Stimulated activated CD8-positive, alpha-beta memory T cell treated with anti-CD3 and anti-CD28 coated beads, Interleukin-2, amount 100 ng/mL, for 1 hour (primary cell): ENCODE measurements around the gene CCR5AS.
A peak's percentile ranks its signal among the peaks of the same experiment; 100 is the strongest.

Source experiments
- DNase-seq, 2 donors: peaks; one replicate each; pipeline ENCODE4 v3.0.0-alpha.2; 2020; ENCODE audit warnings: low read depth in 2 of 2

CCR5AS gene

DNA sequence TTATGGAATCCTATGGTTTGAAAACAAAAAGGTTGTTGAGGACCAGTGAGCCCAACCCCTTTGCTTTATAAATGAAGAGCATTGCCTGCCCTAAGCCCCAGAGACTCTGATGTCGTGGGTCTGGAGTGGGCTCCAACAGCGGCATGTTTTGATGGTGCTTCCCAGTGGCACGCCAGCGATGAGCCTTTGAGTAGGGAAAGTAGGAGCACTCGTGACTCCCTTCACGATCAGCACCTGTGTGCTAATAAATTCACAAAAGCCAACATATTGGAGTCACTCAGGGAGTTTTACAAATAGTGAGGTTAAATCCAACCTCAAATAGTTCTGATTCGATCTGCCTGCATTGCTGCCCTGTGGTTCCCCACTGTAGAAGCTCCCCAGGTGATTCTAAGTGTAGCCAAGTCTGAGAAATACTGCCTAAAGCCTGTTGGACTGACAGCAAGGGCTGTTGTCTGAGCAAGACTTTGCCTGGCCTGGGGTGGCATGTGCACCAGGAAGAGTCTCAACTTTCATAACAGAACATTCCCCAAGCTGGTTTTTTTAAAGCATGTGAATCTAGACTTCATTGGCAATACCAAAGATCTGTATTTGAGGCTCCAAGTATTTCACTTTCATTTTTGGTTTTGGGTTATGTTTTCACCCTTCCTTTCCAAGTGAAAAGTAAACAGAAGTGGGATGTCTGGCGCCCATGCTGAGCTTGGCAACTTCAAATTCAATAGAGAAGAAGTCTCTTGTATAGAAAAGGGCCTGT is 26.2 kb downstream of the CCR5AS start:
- DNase-seq = no peak

DNA sequence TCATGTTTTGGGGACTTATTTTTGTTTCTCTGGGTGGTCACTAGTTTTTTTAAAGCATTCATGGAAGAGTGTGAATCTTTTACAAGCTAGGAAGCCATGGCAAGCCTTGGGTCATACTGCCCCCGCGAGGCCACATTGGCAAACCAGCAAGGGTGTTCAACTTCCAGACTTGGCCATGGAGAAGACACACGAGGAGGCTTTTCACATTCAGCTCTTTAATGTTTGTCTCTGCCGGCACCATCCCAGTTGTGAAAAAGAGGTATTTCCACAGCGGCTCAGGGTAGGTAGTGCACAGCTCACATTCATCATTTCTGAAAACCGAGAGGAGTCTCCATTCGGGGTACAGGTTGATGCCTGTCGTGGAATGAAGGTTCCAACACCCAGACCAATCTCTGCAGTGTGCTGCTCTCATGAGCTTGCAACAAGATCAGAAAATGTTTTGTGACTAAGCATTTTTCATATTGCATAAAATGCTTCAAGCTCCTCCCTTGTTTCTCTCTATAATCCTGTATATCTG is 28.4 kb downstream of the CCR5AS start:
- peak; percentile 26 to 41 for DNase-seq

- DNase-seq = no peak
Measured at GRCh38 chr3:46375814-46376213, 31.1 kb downstream of the CCR5AS start.

DNA sequence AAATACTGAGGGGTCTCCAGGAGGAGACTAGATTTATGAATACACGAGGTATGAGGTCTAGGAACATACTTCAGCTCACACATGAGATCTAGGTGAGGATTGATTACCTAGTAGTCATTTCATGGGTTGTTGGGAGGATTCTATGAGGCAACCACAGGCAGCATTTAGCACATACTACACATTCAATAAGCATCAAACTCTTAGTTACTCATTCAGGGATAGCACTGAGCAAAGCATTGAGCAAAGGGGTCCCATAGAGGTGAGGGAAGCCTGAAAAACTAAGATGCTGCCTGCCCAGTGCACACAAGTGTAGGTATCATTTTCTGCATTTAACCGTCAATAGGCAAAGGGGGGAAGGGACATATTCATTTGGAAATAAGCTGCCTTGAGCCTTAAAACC is 31.6 kb downstream of the CCR5AS start:
- no peak for DNase-seq

GRCh38 chr3:46374755-46375154 is 32.1 kb downstream of the CCR5AS start:
- no peak for DNase-seq

DNA sequence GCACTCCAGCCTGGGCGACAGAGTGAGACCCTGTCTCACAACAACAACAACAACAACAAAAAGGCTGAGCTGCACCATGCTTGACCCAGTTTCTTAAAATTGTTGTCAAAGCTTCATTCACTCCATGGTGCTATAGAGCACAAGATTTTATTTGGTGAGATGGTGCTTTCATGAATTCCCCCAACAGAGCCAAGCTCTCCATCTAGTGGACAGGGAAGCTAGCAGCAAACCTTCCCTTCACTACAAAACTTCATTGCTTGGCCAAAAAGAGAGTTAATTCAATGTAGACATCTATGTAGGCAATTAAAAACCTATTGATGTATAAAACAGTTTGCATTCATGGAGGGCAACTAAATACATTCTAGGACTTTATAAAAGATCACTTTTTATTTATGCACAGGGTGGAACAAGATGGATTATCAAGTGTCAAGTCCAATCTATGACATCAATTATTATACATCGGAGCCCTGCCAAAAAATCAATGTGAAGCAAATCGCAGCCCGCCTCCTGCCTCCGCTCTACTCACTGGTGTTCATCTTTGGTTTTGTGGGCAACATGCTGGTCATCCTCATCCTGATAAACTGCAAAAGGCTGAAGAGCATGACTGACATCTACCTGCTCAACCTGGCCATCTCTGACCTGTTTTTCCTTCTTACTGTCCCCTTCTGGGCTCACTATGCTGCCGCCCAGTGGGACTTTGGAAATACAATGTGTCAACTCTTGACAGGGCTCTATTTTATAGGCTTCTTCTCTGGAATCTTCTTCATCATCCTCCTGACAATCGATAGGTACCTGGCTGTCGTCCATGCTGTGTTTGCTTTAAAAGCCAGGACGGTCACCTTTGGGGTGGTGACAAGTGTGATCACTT is 34.1 kb downstream of the CCR5AS start:
- DNase-seq = no peak

DNA sequence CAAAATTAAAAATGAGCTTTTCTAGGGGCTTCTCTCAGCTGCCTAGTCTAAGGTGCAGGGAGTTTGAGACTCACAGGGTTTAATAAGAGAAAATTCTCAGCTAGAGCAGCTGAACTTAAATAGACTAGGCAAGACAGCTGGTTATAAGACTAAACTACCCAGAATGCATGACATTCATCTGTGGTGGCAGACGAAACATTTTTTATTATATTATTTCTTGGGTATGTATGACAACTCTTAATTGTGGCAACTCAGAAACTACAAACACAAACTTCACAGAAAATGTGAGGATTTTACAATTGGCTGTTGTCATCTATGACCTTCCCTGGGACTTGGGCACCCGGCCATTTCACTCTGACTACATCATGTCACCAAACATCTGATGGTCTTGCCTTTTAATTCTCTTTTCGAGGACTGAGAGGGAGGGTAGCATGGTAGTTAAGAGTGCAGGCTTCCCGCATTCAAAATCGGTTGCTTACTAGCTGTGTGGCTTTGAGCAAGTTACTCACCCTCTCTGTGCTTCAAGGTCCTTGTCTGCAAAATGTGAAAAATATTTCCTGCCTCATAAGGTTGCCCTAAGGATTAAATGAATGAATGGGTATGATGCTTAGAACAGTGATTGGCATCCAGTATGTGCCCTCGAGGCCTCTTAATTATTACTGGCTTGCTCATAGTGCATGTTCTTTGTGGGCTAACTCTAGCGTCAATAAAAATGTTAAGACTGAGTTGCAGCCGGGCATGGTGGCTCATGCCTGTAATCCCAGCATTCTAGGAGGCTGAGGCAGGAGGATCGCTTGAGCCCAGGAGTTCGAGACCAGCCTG is 35.1 kb downstream of the CCR5AS start:
- DNase-seq = no peak

- DNase-seq = no peak
Measured at GRCh38 chr3:46370839-46371518, 35.9 kb downstream of the CCR5AS start, which contains the start of gene CCR5. CCR5 (plus strand) TSS chr3:46370946; CDS start chr3:46372903, 1,957 bp downstream.

DNA sequence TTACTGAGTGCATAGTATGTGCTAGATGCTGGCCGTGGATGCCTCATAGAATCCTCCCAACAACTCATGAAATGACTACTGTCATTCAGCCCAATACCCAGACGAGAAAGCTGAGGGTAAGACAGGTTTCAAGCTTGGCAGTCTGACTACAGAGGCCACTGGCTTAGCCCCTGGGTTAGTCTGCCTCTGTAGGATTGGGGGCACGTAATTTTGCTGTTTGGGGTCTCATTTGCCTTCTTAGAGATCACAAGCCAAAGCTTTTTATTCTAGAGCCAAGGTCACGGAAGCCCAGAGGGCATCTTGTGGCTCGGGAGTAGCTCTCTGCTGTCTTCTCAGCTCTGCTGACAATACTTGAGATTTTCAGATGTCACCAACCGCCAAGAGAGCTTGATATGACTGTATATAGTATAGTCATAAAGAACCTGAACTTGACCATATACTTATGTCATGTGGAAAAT is 37.2 kb downstream of the CCR5AS start:
- DNase-seq = no peak

DNA sequence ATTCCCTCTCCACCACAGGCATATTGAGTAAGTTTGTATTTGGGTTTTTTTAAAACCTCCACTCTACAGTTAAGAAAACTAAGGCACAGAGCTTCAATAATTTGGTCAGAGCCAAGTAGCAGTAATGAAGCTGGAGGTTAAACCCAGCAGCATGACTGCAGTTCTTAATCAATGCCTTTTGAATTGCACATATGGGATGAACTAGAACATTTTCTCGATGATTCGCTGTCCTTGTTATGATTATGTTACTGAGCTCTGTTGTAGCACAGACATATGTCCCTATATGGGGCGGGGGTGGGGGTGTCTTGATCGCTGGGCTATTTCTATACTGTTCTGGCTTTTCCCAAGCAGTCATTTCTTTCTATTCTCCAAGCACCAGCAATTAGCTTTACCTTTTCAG is 37.7 kb downstream of the CCR5AS start:
- no peak for DNase-seq

- DNase-seq = peak; percentile 37 to 45
Measured at GRCh38 chr3:46368569-46368968, 38.3 kb downstream of the CCR5AS start.

DNA sequence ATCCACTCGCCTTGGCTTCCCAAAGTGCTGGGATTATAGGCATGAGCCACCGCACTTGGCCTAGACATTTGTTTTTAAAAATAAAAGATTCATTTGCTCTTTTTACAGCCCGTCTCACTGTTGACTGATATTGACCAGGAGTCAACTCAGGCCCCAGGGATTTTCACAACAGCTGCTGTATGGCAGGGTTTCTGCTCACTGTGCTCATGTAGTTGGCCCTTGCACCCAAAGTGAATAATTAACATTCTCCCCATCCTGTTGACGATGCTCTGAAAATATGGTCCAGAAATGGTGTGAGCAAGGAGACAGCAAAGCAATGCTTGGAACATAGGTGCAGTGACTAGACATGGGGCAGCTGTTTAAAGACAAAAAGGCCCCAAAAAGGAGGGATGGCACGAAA is 39.1 kb downstream of the CCR5AS start:
- no peak for DNase-seq

DNA sequence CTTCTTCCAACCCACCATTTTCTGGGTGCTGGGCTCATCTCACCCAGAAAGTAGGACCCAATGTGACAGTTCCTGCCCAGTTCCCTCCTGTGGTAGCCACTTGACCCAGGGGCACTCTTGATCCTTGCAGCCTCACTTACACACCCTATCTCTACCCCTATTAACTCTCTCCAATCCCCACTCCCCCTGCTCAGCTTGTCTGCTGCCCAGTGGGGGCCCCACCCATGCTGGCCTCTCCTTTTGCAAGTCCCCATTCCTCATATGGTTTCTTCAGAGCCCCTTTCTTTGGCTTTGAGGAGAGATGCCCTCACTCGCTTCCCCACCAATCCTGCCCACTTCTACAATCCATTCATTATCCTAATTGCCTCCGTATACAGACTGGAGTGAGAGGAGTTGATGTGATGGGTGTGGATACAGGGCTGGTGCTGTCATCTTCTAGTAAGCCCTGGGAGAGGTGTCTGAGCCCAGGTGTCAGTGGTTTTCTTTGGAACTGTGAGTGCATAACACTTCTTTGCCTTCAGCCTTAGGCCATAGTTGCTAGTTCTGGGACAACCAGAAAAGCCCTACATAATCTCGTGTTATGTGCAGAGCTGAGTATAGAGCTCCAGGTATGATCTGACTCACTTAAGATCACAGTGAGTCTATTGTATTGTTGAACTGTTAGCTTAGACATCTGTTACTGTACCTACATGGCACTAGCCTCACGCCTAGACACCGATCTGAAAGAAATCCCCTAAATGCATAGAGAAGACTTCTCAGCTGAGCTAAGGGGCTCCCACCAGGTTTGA is 40.9 kb downstream of the CCR5AS start:
- DNase-seq = no peak

DNA sequence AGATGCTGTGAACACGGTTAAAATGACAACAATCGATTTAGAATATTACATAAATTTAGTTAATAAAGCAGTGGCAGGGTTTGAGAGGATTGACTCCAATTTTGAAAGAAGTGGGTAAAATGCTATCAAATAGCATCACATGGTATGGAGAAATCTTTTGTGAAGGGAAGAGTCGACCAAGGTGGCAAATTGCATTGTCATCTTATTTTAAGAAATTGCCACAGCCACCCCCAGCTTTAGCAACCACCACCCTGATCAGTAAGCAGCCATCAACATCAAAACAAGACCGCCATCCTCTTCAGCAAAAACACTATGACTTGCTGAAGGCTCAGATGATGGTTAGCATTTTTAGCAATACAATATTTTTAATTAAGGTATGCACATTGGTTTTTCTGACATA is 41.8 kb downstream of the CCR5AS start:
- DNase-seq = no peak

DNA sequence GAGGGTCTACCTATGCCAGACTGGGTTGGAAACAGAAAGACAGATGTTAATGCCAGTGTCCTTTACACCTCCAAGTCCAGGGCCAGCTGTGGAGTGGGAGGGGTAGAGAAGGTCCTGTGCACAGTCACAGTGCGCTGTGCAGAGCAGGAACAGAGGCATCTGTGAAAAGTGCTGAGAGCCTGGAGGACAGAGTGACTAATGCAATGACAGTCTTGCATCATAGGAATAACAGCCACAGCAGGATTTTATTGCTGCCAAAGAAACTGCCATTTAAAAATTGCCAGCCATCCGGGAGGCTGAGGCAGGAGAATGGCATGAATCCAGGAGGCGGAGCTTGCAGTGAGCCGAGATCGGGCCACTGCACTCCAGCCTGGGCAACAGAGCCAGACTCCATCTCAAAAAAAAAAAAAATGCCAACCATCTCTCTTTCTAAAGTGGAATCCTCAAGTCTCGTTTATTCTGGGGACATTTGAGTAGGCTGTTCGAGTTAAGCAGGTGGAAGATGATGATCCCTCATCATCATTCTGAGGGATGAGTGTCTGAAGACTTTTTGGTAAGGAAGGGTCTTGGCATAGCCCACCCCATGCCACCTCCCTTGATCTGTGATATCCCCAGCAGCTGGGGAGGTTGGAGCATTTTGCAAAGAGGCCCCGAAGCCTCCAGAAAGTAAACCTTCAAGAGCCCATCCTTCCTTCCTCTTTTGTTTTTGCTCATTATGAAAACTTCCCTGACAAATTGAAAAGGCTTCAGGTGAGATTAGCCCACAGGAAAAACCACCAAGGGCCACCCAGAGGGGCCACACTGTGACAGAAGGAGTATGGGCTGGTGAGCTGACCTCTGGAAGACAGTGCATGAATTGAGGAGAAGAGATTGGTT is 45.2 kb downstream of the CCR5AS start:
- no peak for DNase-seq

- no peak for DNase-seq
Measured at GRCh38 chr3:46360907-46361306, 46.0 kb downstream of the CCR5AS start.

GRCh38 chr3:46359733-46360493 is 47.0 kb downstream of the CCR5AS start:
- no peak for DNase-seq

DNA sequence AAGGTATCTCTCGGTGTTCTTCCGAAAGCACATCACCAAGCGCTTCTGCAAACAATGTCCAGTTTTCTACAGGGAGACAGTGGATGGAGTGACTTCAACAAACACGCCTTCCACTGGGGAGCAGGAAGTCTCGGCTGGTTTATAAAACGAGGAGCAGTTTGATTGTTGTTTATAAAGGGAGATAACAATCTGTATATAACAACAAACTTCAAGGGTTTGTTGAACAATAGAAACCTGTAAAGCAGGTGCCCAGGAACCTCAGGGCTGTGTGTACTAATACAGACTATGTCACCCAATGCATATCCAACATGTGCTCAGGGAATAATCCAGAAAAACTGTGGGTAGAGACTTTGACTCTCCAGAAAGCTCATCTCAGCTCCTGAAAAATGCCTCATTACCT is 48.4 kb downstream of the CCR5AS start:
- DNase-seq = no peak

DNA sequence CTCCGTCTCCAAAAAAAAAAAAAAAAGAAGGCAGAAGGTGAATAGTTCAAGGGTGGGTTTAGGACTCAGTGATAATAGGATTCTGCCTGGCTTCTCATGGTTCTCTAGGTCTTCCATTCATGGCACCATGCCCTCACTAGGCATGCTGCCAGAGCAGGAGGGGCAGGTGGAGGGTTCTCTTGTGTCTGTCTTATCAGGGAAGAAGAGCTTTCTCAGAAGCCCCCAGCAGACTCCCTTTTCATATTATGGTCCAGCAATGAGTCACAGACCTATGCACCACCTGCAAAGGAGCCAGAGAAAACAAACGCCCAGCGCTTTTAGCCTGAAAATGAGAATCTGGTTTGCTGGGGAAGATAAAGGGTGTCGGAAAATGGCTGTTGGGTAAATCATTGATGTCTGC is 50.0 kb downstream of the CCR5AS start:
- DNase-seq = no peak
